ENCODE measurements around the gene CAPZB.
"Not testable (repeated sequence)": the region's sequence is repeated elsewhere in the genome, so short reads cannot be mapped to it uniquely, and the experiment has no call there.

CAPZB gene

GRCh38 chr1:19485362-19486187, at the start of gene CAPZB:
TSS of gene CAPZB (minus strand) at chr1:19485539. CDS start at chr1:19485438, 101 bp downstream.
- peak; percentile 94 to 96 for DNase-seq (ENCODE audit: low read depth in 2 of 2)

- DNase-seq (ENCODE audit: low read depth in 2 of 2) = no peak
Observed at GRCh38 chr1:19534281-19534680, 48.9 kb upstream of the CAPZB start.

DNA sequence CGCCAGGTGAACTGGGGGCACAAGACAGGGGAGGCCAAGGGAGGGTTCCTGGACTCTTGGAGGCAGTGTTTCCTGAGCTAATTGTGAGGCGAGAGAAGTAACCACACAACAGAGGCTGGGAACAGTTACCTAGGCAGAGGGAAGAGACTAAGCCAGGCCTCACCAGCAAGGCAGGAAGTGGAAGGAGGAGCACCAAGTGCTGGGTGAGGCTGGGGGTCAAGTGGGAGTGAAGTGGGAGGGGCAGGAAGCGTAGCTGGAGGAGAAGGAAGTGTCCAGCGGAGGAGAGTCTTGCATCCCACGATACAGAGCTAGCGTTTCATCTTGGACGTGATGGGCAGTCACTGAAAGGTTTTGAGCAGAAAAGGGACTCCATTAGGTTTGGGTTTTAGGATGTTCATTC, 48.3 kb upstream of the CAPZB start:
- no peak for DNase-seq (ENCODE audit: low read depth in 2 of 2)

DNA sequence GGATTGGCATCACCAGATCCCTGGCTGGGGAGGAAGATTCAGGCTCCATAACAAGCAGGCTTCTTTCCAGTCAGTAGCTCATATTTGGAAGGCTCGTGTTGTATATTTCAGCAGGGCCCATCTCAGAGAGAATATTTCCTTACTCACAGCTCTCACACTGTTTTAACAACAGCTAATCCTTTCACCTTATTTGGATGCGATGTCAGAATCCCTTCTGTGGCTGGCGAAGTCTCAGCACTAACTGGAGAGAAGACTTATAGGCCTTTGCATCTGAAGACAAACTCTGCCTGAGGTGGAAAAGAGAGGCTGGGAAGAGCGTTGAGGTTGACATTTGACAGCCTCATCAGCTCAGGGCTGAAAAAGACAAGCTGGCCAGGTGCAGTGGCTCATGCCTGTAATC, 47.2 kb upstream of the CAPZB start:
- no peak for DNase-seq (ENCODE audit: low read depth in 2 of 2)

GRCh38 chr1:19529664-19530063, 44.3 kb upstream of the CAPZB start:
- no peak for DNase-seq (ENCODE audit: low read depth in 2 of 2)

DNA sequence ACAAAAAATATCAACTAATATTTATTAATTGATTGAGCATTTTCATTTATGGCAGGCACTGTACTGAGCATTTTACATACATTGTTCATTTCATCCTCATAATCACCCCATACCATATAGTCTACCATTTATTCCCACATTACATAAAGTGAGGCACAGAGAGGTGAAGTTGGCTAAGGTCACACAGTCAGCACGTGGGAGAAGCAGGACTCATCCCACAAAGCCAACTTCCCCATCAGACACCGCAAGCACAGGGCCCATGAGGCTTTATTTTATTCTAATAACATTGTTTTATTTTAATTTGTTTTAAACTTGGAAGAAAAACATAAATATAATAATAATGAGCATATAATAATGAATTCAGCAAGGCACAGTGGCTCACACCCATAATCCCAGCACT, 43.1 kb upstream of the CAPZB start:
- no peak for DNase-seq (ENCODE audit: low read depth in 2 of 2)

- no peak for DNase-seq (ENCODE audit: low read depth in 2 of 2)
Observed at GRCh38 chr1:19525607-19526545, 40.5 kb upstream of the CAPZB start.

GRCh38 chr1:19524791-19525190, 39.5 kb upstream of the CAPZB start:
- no peak for DNase-seq (ENCODE audit: low read depth in 2 of 2)

GRCh38 chr1:19522570-19522969, 37.2 kb upstream of the CAPZB start:
- not testable (repeated sequence) for DNase-seq (ENCODE audit: low read depth in 2 of 2)

- DNase-seq (ENCODE audit: low read depth in 2 of 2) = no peak
Observed at GRCh38 chr1:19521411-19521810, 36.1 kb upstream of the CAPZB start.

GRCh38 chr1:19517017-19517416, 31.7 kb upstream of the CAPZB start:
- DNase-seq (ENCODE audit: low read depth in 2 of 2) = no peak

GRCh38 chr1:19515201-19515600, 29.9 kb upstream of the CAPZB start:
- no peak for DNase-seq (ENCODE audit: low read depth in 2 of 2)

GRCh38 chr1:19514391-19514831, 29.1 kb upstream of the CAPZB start:
- DNase-seq (ENCODE audit: low read depth in 2 of 2) = no peak

GRCh38 chr1:19512545-19512944, 27.2 kb upstream of the CAPZB start:
- DNase-seq (ENCODE audit: low read depth in 2 of 2) = no peak

GRCh38 chr1:19511116-19511515, 25.8 kb upstream of the CAPZB start:
- no peak for DNase-seq (ENCODE audit: low read depth in 2 of 2)

- DNase-seq (ENCODE audit: low read depth in 2 of 2) = not testable (repeated sequence)
Observed at GRCh38 chr1:19509647-19510046, 24.3 kb upstream of the CAPZB start.

DNA sequence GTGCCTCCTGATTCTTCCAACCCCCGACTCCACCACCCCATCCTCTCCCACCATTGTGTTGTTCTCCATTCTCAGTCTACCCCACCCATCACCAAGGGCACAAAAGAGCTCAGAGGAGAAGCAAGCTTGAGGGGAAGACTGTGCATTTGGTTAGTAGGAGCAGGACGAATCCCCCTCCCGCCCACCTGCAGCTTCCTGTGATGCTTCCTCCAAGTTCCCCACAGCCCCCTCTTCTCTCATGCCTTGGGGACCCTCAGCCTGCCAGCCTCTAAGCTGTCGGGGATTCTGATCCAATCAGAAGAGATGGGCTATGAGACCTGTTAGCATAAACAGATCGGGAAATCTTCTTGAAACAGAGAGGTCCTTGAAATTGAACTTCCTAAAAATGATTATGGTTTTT, 22.2 kb upstream of the CAPZB start:
- DNase-seq (ENCODE audit: low read depth in 2 of 2) = no peak

GRCh38 chr1:19505693-19506457, 20.5 kb upstream of the CAPZB start:
- DNase-seq (ENCODE audit: low read depth in 2 of 2) = no peak

DNA sequence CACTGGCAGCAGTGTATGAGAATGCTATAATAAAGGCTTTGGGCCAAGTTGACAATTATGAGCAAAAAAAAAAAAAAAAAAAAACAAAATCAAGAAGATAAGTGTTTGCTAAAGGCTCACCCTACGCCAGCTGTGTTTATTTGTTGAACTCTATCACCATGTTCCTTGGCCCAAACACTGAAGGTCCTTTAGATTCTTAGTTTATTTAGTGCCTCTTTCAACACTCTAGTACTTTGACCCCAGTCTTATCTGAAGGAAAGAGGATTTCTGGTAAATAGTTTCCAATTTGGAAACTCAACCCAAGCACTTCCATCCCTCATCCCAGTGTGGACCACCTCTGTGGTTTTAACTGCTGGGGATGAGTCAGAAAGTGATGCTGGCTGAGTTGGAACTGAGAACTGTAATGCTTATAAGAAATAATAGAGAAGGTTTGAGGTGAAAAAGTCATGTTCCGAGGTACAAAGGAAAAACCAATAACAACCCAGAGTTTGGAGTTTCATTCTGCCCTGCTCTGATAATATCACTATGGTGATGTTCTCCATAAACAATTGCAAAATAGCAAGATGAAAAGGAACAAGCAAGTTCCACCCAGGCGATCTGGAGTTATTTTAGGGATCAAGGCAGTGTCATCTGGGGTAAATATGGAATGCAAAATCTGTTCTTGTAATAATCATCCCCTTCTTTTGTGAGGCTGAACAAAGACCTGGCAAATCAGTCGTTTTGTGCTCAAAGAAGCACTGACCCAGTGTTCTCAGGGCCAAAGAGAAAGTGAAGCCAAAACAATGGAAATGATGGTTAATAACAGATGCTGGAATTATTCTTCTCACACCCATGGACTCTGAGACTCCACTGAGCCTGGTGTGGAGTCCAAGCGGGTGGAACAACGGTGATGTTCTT, 19.7 kb upstream of the CAPZB start:
- DNase-seq (ENCODE audit: low read depth in 2 of 2) = no peak

GRCh38 chr1:19502284-19502683, 16.9 kb upstream of the CAPZB start:
- DNase-seq (ENCODE audit: low read depth in 2 of 2) = not testable (repeated sequence)

- DNase-seq (ENCODE audit: low read depth in 2 of 2) = not testable (repeated sequence)
Observed at GRCh38 chr1:19499887-19500286, 14.5 kb upstream of the CAPZB start.

All from stimulated activated CD8-positive, alpha-beta memory T cell treated with anti-CD3 and anti-CD28 coated beads, Interleukin-2, amount 100 ng/mL, for 48 hours (primary cell).